ENCODE results near the gene SESTD1.
"Not testable (repeated sequence)": the region's sequence is repeated elsewhere in the genome, so short reads cannot be mapped to it uniquely, and the experiment has no call there.

The SESTD1 gene

GRCh38 chr2:179247318-179248023 is 17.2 kb downstream of the SESTD1 start:
- TF ChIP-seq CTCF (IDR thresholded peaks at IDR 0.05; ENCODE audit: low read depth, low read length) = no peak
- DNase-seq (ENCODE audit: extremely low read depth, low read depth) = no peak

- DNase-seq (ENCODE audit: extremely low read depth, low read depth) = not testable (repeated sequence)
Measured at GRCh38 chr2:179245843-179246242, 18.8 kb downstream of the SESTD1 start.

- TF ChIP-seq CTCF (IDR thresholded peaks at IDR 0.05; ENCODE audit: low read depth, low read length) = no peak
- DNase-seq (ENCODE audit: extremely low read depth, low read depth) = no peak
Measured at GRCh38 chr2:179243046-179243445, 21.6 kb downstream of the SESTD1 start.

- TF ChIP-seq CTCF (IDR thresholded peaks at IDR 0.05; ENCODE audit: low read depth, low read length) = no peak
- no peak for DNase-seq (ENCODE audit: extremely low read depth, low read depth)
Measured at GRCh38 chr2:179240481-179241451, 23.9 kb downstream of the SESTD1 start.

GRCh38 chr2:179239838-179240237 is 24.8 kb downstream of the SESTD1 start:
- no peak for DNase-seq (ENCODE audit: extremely low read depth, low read depth)
- no peak for TF ChIP-seq CTCF (IDR thresholded peaks at IDR 0.05; ENCODE audit: low read depth, low read length)

GRCh38 chr2:179239195-179239594 is 25.4 kb downstream of the SESTD1 start:
- DNase-seq (ENCODE audit: extremely low read depth, low read depth) = no peak
- TF ChIP-seq CTCF (IDR thresholded peaks at IDR 0.05; ENCODE audit: low read depth, low read length) = no peak

GRCh38 chr2:179238027-179238426 is 26.6 kb downstream of the SESTD1 start:
- TF ChIP-seq CTCF (IDR thresholded peaks at IDR 0.05; ENCODE audit: low read depth, low read length) = no peak
- no peak for DNase-seq (ENCODE audit: extremely low read depth, low read depth)
